ENCODE data around the gene PCSK7. TPM values are rescaled to one million over a fixed set of nuclear protein-coding genes. Genes with fewer than 3 reads are reported as not detected.

Gene PCSK7
- total RNA-seq, 1 donor from 2014 or later = 93.6 TPM

- DNase-seq (ENCODE audit: low spot score) = no peak
- H3K27ac Mint-ChIP-seq (ENCODE audit: unreplicated experiment) = no peak overlapping the region
- H3K9me3 Mint-ChIP-seq (ENCODE audit: unreplicated experiment) = no peaks in the 10 kb centered on the region
- TF ChIP-seq, protein P1, sequence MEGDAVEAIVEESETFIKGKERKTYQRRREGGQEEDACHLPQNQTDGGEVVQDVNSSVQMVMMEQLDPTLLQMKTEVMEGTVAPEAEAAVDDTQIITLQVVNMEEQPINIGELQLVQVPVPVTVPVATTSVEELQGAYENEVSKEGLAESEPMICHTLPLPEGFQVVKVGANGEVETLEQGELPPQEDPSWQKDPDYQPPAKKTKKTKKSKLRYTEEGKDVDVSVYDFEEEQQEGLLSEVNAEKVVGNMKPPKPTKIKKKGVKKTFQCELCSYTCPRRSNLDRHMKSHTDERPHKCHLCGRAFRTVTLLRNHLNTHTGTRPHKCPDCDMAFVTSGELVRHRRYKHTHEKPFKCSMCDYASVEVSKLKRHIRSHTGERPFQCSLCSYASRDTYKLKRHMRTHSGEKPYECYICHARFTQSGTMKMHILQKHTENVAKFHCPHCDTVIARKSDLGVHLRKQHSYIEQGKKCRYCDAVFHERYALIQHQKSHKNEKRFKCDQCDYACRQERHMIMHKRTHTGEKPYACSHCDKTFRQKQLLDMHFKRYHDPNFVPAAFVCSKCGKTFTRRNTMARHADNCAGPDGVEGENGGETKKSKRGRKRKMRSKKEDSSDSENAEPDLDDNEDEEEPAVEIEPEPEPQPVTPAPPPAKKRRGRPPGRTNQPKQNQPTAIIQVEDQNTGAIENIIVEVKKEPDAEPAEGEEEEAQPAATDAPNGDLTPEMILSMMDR (IDR thresholded peaks at IDR 0.05; ENCODE audit: unreplicated experiment) = no peak
- H3K4me3 Mint-ChIP-seq (ENCODE audit: unreplicated experiment) = peak overlapping the region; percentile 47
- peaks cover 26% of the 10 kb centered on the region for H3K36me3 Mint-ChIP-seq (ENCODE audit: low read depth, unreplicated experiment)
- peaks cover 10% of the 10 kb centered on the region for H3K4me1 Mint-ChIP-seq (ENCODE audit: unreplicated experiment)
- peaks cover 13% of the 10 kb centered on the region for H3K27me3 Mint-ChIP-seq (ENCODE audit: unreplicated experiment)
Observed at GRCh38 chr11:117192401-117192875, 39.4 kb downstream of the PCSK7 start.

GRCh38 chr11:117191680-117192400 lies 40.0 kb downstream of the PCSK7 start:
- H3K4me3 Mint-ChIP-seq (ENCODE audit: unreplicated experiment) = peak overlapping the region; percentile 47
- peaks cover 10% of the 10 kb centered on the region for H3K4me1 Mint-ChIP-seq (ENCODE audit: unreplicated experiment)
- peaks cover 15% of the 10 kb centered on the region for H3K27me3 Mint-ChIP-seq (ENCODE audit: unreplicated experiment)
- no peak overlapping the region for H3K27ac Mint-ChIP-seq (ENCODE audit: unreplicated experiment)
- TF ChIP-seq, protein P1 (IDR thresholded peaks at IDR 0.05; ENCODE audit: unreplicated experiment) = no peak
- no peaks in the 10 kb centered on the region for H3K9me3 Mint-ChIP-seq (ENCODE audit: unreplicated experiment)
- no peak for DNase-seq (ENCODE audit: low spot score)
- H3K36me3 Mint-ChIP-seq (ENCODE audit: low read depth, unreplicated experiment) = peaks cover 29% of the 10 kb centered on the region

- H3K27me3 Mint-ChIP-seq (ENCODE audit: unreplicated experiment) = peaks cover 19% of the 10 kb centered on the region
- no peak overlapping the region for H3K4me3 Mint-ChIP-seq (ENCODE audit: unreplicated experiment)
- no peak for DNase-seq (ENCODE audit: low spot score)
- H3K4me1 Mint-ChIP-seq (ENCODE audit: unreplicated experiment) = peaks cover 10% of the 10 kb centered on the region
- TF ChIP-seq, protein P1 (IDR thresholded peaks at IDR 0.05; ENCODE audit: unreplicated experiment) = no peak
- no peak overlapping the region for H3K27ac Mint-ChIP-seq (ENCODE audit: unreplicated experiment)
- peaks cover 31% of the 10 kb centered on the region for H3K36me3 Mint-ChIP-seq (ENCODE audit: low read depth, unreplicated experiment)
- no peaks in the 10 kb centered on the region for H3K9me3 Mint-ChIP-seq (ENCODE audit: unreplicated experiment)
Observed at GRCh38 chr11:117189941-117190544, 41.8 kb downstream of the PCSK7 start.

DNA sequence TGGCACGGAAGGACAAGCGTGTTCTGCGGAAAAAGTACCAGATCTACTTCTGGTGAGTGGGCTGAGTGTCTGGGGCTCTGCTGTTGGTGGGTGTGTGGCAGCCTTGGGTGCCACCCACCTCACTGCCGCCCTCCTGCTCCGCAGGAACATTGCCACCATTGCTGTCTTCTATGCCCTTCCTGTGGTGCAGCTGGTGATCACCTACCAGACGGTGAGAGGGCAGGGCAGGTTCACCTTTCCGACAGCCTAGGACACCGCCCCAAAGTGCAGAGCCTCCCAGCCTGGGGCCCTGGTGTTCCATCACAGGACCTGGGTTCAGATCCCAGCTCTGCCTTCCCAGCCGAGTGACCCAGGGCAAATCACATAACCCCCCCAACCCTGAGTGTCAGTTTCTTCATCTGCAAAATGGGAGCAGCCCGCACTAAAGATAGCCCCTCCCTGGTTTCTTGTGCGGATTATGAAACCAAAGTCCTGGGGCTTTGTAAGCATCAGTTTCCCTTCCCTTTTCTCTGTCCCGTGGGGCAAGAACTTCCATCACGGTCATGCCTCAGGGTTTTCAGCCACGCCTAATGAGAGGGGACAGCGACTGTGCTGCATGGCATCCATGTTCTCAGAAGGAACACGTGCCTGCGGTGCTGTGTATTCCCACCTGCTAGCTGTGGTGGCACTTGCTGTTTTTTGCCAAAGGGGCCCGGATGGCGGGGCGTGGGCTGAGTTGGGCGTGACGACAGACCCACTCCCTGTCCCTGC lies 42.5 kb downstream of the PCSK7 start:
- peaks cover 27% of the 10 kb centered on the region for H3K36me3 Mint-ChIP-seq (ENCODE audit: low read depth, unreplicated experiment)
- peaks cover 15% of the 10 kb centered on the region for H3K27me3 Mint-ChIP-seq (ENCODE audit: unreplicated experiment)
- H3K4me1 Mint-ChIP-seq (ENCODE audit: unreplicated experiment) = peaks cover 10% of the 10 kb centered on the region
- TF ChIP-seq, protein P1 (IDR thresholded peaks at IDR 0.05; ENCODE audit: unreplicated experiment) = no peak
- no peak overlapping the region for H3K4me3 Mint-ChIP-seq (ENCODE audit: unreplicated experiment)
- H3K27ac Mint-ChIP-seq (ENCODE audit: unreplicated experiment) = no peak overlapping the region
- no peak for DNase-seq (ENCODE audit: low spot score)
- H3K9me3 Mint-ChIP-seq (ENCODE audit: unreplicated experiment) = no peaks in the 10 kb centered on the region
